Natural killer cell (primary cell): ENCODE measurements around the gene SEC61B. TPM values are rescaled to one million over a fixed set of nuclear protein-coding genes. Genes with fewer than 3 reads are reported as not detected.

Experiments
- ATAC-seq, 3 donors: fragments of 150-1000 bp in 2 of 3; fragments of 200-7000 bp in 1 of 3; cut with Tn5 transposase; 1 replicate in 1 of 3; 2 replicates in 2 of 3; pipeline ENCODE4 v1.10.0; 2021; ENCODE audit warnings: mild to moderate bottlenecking in 2 of 3, moderate library complexity in 2 of 3
- DNase-seq, 2 donors: peaks; one replicate each; pipeline versions ENCODE4 v3.0.0 to v3.0.0-alpha.2; 2013 to 2021; ENCODE audit warnings: mixed read lengths in 1 of 2
- H3K27ac ChIP-seq: one replicate; pipeline ENCODE4 v1.5.1; 2013; ENCODE audit warnings: mild to moderate bottlenecking, low read length
- H3K27me3 ChIP-seq: one replicate; pipeline ENCODE4 v1.6.1; 2013; ENCODE audit warnings: low read length; ENCODE audit not compliant: control insufficient read depth, insufficient read depth
- H3K36me3 ChIP-seq: one replicate; pipeline ENCODE4 v1.6.1; 2013; ENCODE audit warnings: low read length; ENCODE audit not compliant: control insufficient read depth, insufficient read depth
- H3K4me1 ChIP-seq: one replicate; pipeline ENCODE4 v1.6.1; 2013; ENCODE audit warnings: low read length; ENCODE audit not compliant: control insufficient read depth, insufficient read depth
- H3K4me3 ChIP-seq: one replicate; pipeline ENCODE4 v1.5.1; 2013; ENCODE audit warnings: low read length
- H3K9me3 ChIP-seq: one replicate; pipeline ENCODE4 v1.6.1; 2013; ENCODE audit warnings: low read length; ENCODE audit not compliant: control insufficient read depth, insufficient read depth
- H3K27ac Mint-ChIP-seq, 2 donors: one replicate each; pipeline ENCODE4 v1.8.0; 2022; ENCODE audit warnings: mild to moderate bottlenecking in 2 of 2, mixed read lengths in 2 of 2, moderate library complexity in 1 of 2
- H3K27me3 Mint-ChIP-seq, 2 donors: one replicate each; pipeline ENCODE4 v1.8.0; 2022; ENCODE audit warnings: low read depth in 2 of 2, mixed read lengths in 2 of 2
- H3K36me3 Mint-ChIP-seq: one replicate; pipeline ENCODE4 v1.8.0; 2022; ENCODE audit warnings: mixed read lengths
- H3K4me1 Mint-ChIP-seq, 2 donors: one replicate each; pipeline ENCODE4 v1.8.0; 2022; ENCODE audit warnings: mixed read lengths in 2 of 2
- H3K4me3 Mint-ChIP-seq: one replicate; pipeline ENCODE4 v1.8.0; 2022; ENCODE audit warnings: mild to moderate bottlenecking, moderate library complexity, mixed read lengths
- H3K9me3 Mint-ChIP-seq, 2 donors: one replicate each; pipeline ENCODE4 v1.8.0; 2022; ENCODE audit warnings: mixed read lengths in 2 of 2
- WGBS: methylation state at CpG from one replicate; pipeline ENCODE4 v1.1.7; 2013; ENCODE audit warnings: missing lambda C conversion rate; ENCODE audit not compliant: insufficient coverage; 5-methylcytosine and 5-hydroxymethylcytosine counted together
- intact Hi-C: fragments of 100-400 bp; cut with micrococcal nuclease; formaldehyde crosslinking; loops from one replicate; pipeline ENCODE4 v1.14.2; 2022
- total RNA-seq, 4 donors: library from RNA; stranded (reverse); fragments of 120-200 nt in 1 of 4; gene quantifications; one replicate each; pipeline versions ENCODE4 v1.2.3 to v1.2.4, GENCODE V29; 2013 to 2022
- TF ChIP-seq, protein P1 (sequence below): fragments of 200-600 bp; IDR thresholded peaks from one replicate; pipeline ENCODE4 v1.8.0; 2022; ENCODE audit warnings: antibody characterized with exemption

Gene SEC61B
- total RNA-seq, 3 donors from 2014 or later (not counting 1 experiment from before 2014, with no cell fraction given) = 78.9 to 95.1 (median 93.8) TPM

DNA sequence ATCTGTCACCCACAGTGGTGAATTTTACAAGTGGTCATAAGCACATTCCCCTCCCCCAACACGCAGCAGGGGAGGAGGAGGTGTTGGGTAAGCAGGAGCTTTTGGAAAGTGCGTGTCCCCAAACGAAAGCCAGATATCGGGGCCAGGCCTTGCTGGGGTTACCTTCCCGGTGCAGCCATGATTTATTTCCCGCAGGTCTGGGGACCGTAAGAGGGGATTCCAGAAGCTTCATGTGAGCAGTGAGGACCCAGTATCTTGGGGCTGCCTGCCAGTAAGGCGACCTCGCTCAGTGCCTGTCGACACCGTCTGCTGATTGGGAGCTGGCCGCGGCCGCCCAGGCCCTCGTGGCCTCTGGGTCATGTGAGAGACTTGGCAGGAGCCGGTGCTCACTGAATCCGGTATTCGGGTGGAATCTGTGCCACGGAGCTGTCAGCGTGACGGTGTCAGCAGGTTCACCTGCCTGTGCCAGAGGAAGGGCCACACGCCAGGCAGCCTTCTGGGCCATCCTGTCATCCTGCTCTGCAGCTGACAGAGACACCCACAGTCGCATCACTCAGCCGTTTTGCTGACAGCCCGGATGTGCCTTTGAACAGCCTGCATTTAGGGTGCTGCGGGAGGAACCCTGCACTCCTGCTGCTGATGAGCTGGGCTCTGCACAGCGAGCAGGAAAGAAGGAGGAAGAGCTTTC is 37.3 kb downstream of the SEC61B start:
- DNase-seq = peak; percentile 43 to 62
- peak; percentile 82 to 88 (median 85) for ATAC-seq
- H3K27ac Mint-ChIP-seq = peak overlapping the region; percentile 89
- Histone ChIP-seq H3K27me3 (no peaks in the 10 kb centered on the region), H3K4me1 (peaks cover 13% of the 10 kb centered on the region), H3K27ac (peak overlapping the region; percentile 58), H3K36me3 (no peaks in the 10 kb centered on the region), H3K4me3 (peak overlapping the region; percentile 3), H3K9me3 (no peaks in the 10 kb centered on the region)
- no peaks in the 10 kb centered on the region for H3K27me3 Mint-ChIP-seq
- peaks cover 11 to 13% of the 10 kb centered on the region in 2 donors for H3K4me1 Mint-ChIP-seq
- H3K4me3 Mint-ChIP-seq = peak overlapping the region; percentile 81
- TF ChIP-seq, protein P1, sequence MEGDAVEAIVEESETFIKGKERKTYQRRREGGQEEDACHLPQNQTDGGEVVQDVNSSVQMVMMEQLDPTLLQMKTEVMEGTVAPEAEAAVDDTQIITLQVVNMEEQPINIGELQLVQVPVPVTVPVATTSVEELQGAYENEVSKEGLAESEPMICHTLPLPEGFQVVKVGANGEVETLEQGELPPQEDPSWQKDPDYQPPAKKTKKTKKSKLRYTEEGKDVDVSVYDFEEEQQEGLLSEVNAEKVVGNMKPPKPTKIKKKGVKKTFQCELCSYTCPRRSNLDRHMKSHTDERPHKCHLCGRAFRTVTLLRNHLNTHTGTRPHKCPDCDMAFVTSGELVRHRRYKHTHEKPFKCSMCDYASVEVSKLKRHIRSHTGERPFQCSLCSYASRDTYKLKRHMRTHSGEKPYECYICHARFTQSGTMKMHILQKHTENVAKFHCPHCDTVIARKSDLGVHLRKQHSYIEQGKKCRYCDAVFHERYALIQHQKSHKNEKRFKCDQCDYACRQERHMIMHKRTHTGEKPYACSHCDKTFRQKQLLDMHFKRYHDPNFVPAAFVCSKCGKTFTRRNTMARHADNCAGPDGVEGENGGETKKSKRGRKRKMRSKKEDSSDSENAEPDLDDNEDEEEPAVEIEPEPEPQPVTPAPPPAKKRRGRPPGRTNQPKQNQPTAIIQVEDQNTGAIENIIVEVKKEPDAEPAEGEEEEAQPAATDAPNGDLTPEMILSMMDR = no peak
- WGBS = 47% methylated on average over 26 of the region's 27 CpGs
- intact Hi-C loops = no loop called here
- H3K36me3 Mint-ChIP-seq = no peaks in the 10 kb centered on the region
- H3K9me3 Mint-ChIP-seq = no peaks in the 10 kb centered on the region

DNA sequence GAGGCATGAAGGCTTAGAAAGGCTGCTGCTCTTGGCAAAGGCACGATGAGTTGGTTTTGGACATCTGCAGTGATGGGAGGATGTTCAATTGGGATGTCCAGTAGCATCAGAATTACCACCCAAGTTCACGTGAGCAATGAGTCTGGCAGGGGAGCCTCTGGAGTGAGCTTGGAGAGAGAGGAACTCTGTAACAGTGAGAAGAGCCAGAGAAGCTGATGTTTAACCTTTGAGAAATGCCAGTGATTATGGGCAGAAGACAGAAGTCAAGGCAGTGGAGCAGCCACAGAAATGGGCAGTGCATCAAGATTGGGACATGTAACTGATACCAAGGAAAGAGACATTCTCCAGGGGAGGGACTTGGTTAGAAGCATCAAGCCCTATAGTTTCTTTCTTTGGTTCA is 39.8 kb downstream of the SEC61B start:
- no peak overlapping the region for H3K27ac Mint-ChIP-seq
- intact Hi-C loops = no loop called here
- no peaks in the 10 kb centered on the region for H3K27me3 Mint-ChIP-seq

DNA sequence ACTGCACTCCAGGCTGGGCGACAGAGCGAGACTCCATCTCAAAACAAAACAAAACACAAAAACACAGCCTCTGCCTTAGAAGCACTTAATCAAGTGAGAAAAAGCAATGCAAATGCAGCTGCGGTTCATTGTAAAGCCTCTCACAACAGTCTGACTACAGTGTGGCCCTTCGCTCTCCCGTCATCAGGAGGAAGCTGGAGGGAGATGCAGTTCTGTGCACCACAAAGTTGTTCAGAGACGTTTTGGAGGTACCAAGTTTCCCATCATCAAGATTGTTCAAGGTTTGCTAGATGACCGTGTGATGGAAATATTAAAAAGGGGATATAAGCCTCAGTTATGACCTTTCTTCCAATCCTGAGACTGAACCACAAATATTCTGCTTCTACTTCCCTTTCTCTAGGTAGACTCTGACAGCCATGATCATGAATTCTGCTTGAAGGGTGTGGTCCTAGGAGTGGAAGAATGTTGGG is 40.9 kb downstream of the SEC61B start:
- Histone ChIP-seq H3K9me3 (no peaks in the 10 kb centered on the region), H3K4me3 (no peak overlapping the region), H3K4me1 (peaks cover 20% of the 10 kb centered on the region), H3K36me3 (no peaks in the 10 kb centered on the region), H3K27me3 (no peaks in the 10 kb centered on the region), H3K27ac (no peak overlapping the region)
- no peaks in the 10 kb centered on the region for H3K36me3 Mint-ChIP-seq
- DNase-seq (no peak), ATAC-seq (no peak)
- no peak overlapping the region for H3K27ac Mint-ChIP-seq
- WGBS = 80% methylated on average over 6 of the region's 7 CpGs
- intact Hi-C loops = no loop called here
- no peaks in the 10 kb centered on the region for H3K9me3 Mint-ChIP-seq
- TF ChIP-seq, protein P1 = no peak
- H3K4me1 Mint-ChIP-seq = peaks cover 22 to 24% of the 10 kb centered on the region in 2 donors
- H3K4me3 Mint-ChIP-seq = no peak overlapping the region
- H3K27me3 Mint-ChIP-seq = no peaks in the 10 kb centered on the region

More for the DNA sequence above, 39.8 kb downstream of the SEC61B start:
- Histone ChIP-seq H3K36me3 (no peaks in the 10 kb centered on the region), H3K27ac (no peak overlapping the region), H3K27me3 (no peaks in the 10 kb centered on the region), H3K4me3 (no peak overlapping the region), H3K4me1 (peaks cover 20% of the 10 kb centered on the region), H3K9me3 (no peaks in the 10 kb centered on the region)
- TF ChIP-seq, protein P1 = no peak
- H3K36me3 Mint-ChIP-seq = no peaks in the 10 kb centered on the region
- no peak for DNase-seq
- WGBS = 96% methylated on average over 2 of the region's 2 CpGs
- no peak for ATAC-seq
- peaks cover 18 to 21% of the 10 kb centered on the region in 2 donors for H3K4me1 Mint-ChIP-seq
- no peaks in the 10 kb centered on the region for H3K9me3 Mint-ChIP-seq
- H3K4me3 Mint-ChIP-seq = no peak overlapping the region
